ENCODE data around the gene CALCR.
"Not testable (repeated sequence)": the region's sequence is repeated elsewhere in the genome, so short reads cannot be mapped to it uniquely, and the experiment has no call there.

The CALCR gene

GRCh38 chr7:93574646-93575554 lies at the start of gene CALCR:
TSS of gene CALCR (minus strand) at chr7:93574724. CDS start at chr7:93486981, 87,743 bp downstream.
- FAIRE-seq, result no peak

GRCh38 chr7:93623816-93624215 lies 49.3 kb upstream of the CALCR start:
- DNase-seq (ENCODE audit: low spot score), result no peak
- FAIRE-seq, result no peak

More at GRCh38 chr7:93574646-93575554, at the start of gene CALCR:
- no peak for DNase-seq (ENCODE audit: low spot score)

- FAIRE-seq, result peak; percentile 62
Observed at GRCh38 chr7:93622036-93623033, 47.8 kb upstream of the CALCR start.

GRCh38 chr7:93620864-93621263 lies 46.3 kb upstream of the CALCR start:
- no peak for DNase-seq (ENCODE audit: low spot score)
- FAIRE-seq, result no peak

More at GRCh38 chr7:93622036-93623033, 47.8 kb upstream of the CALCR start:
- peak; percentile 52 for DNase-seq (ENCODE audit: low spot score)

- DNase-seq (ENCODE audit: low spot score) (peak; percentile 35), FAIRE-seq (peak; percentile 89)
Observed at GRCh38 chr7:93620057-93620456, 45.5 kb upstream of the CALCR start.

- DNase-seq (ENCODE audit: low spot score) (no peak), FAIRE-seq (no peak)
Observed at GRCh38 chr7:93601363-93601762, 26.8 kb upstream of the CALCR start.

- no peak for FAIRE-seq
- DNase-seq (ENCODE audit: low spot score), result no peak
Observed at GRCh38 chr7:93594250-93594649, 19.7 kb upstream of the CALCR start.

GRCh38 chr7:93592588-93593266 lies 18.2 kb upstream of the CALCR start:
- DNase-seq (ENCODE audit: low spot score) (no peak), FAIRE-seq (no peak)

- not testable (repeated sequence) for DNase-seq (ENCODE audit: low spot score); FAIRE-seq
Observed at GRCh38 chr7:93591224-93592050, 16.9 kb upstream of the CALCR start.

- DNase-seq (ENCODE audit: low spot score); FAIRE-seq: not testable (repeated sequence)
Observed at GRCh38 chr7:93586479-93586865, 11.9 kb upstream of the CALCR start.

GRCh38 chr7:93585694-93586478 lies 11.4 kb upstream of the CALCR start:
- DNase-seq (ENCODE audit: low spot score); FAIRE-seq: not testable (repeated sequence)

- no peak for DNase-seq (ENCODE audit: low spot score)
- no peak for FAIRE-seq
Observed at GRCh38 chr7:93579431-93579830, 4.9 kb upstream of the CALCR start.

- DNase-seq (ENCODE audit: low spot score) (no peak), FAIRE-seq (no peak)
Observed at GRCh38 chr7:93578762-93579161, 4.2 kb upstream of the CALCR start.

- no peak for DNase-seq (ENCODE audit: low spot score)
- no peak for FAIRE-seq
Observed at GRCh38 chr7:93575555-93576399, 1.3 kb upstream of the CALCR start.

- DNase-seq (ENCODE audit: low spot score) (no peak), FAIRE-seq (no peak)
Observed at GRCh38 chr7:93574269-93574645, 267 bp downstream of the CALCR start.

GRCh38 chr7:93569189-93569588 lies 5.3 kb downstream of the CALCR start:
- FAIRE-seq (peak; percentile 30), DNase-seq (ENCODE audit: low spot score) (peak; percentile 43)

GRCh38 chr7:93566876-93567275 lies 7.6 kb downstream of the CALCR start:
- FAIRE-seq (no peak), DNase-seq (ENCODE audit: low spot score) (no peak)

- FAIRE-seq, result no peak
Observed at GRCh38 chr7:93563584-93563983, 10.9 kb downstream of the CALCR start.

GRCh38 chr7:93562936-93563335 lies 11.6 kb downstream of the CALCR start:
- FAIRE-seq, result no peak
- DNase-seq (ENCODE audit: low spot score), result no peak

More at GRCh38 chr7:93563584-93563983, 10.9 kb downstream of the CALCR start:
- no peak for DNase-seq (ENCODE audit: low spot score)

All from RCC 7860 (cell line).